Endothelial cell of hepatic sinusoid (primary cell): ENCODE measurements around the gene CASP6.

Source experiments
- in situ Hi-C: cut with HindIII; loops from 2 replicates; pipeline ENCODE4 v1.10.0; 2017; ENCODE audit warnings: low sequenced_read_pairs

Gene CASP6

DNA sequence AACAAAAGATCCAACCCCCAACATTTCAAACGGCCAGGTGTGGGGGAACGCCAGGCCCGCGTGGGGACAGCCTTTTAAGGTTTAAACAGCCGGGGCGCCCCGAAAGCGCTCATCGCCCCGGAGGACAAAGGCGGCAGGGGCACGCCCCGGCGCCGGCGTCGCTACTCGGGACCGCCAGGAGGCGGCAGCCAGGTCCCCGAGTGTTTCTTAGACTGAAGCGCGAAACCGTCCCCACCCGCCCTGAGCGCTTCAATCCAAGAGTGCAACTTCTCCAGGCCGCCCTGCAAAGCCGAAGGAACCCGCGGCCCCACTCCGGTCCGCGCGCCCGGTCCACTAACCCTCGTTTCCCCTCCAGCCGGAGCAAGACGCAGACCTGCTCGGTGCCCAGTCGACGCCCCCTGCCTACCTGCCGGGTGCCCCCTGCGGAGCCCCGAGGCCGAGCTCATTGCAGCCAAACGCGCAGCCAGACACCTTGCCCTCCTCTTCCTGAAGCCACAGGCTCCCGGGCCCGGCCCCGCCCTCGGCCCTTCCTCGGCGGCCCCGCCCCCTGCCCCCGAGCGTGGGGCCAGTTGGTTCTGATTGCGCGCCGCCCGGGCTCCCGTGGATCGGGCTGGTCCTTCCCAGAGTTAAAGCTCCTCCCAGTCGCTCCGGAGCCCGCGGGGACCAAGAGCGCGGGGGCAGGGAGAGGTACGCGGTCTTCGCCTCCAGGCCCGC lies at the start of gene CASP6:
Gene CASP6, minus strand, starts transcription at position 496 of the 714 bp plus-strand sequence. Its CDS starts 50 bp downstream, at position 446.
- in situ Hi-C loops, result no loop called here

DNA sequence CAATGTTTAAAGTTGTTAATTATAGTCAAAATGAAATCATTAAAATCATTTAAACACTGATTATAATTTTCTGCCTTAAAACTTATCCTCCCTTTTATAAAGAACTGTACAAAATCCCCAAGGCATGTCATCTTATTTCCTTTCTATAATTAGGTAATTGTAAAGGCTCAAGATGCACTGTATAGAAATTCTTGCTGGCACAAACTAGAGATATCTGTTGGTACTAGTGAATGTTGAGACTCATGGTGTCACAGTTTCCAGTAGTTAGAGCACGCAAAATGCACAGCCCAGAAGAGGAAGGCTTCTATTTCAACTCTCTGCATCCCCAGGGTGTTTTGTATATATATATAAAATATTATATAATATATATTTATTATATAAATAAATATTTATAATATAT lies 49.3 kb upstream of the CASP6 start:
- in situ Hi-C loops, result no loop called here

DNA sequence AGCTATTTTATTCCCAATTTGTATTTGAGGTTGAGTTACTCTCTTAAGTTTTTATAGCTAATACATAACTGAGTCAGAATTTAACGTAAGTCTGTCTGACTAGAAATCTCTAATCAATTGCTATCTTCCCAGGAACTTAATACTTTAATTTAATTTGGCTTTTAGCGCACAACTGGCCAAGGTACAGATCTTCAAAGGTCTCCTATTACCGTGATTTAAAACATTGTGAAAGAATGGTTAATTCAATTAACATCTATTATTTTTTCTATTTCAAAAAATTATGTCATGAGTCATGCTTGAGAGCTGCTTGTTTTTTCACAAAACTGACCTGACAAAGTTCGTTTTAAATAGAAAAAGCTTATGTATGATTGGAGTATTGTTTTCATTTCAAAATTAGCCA lies 48.6 kb upstream of the CASP6 start:
- in situ Hi-C loops, result no loop called here

DNA sequence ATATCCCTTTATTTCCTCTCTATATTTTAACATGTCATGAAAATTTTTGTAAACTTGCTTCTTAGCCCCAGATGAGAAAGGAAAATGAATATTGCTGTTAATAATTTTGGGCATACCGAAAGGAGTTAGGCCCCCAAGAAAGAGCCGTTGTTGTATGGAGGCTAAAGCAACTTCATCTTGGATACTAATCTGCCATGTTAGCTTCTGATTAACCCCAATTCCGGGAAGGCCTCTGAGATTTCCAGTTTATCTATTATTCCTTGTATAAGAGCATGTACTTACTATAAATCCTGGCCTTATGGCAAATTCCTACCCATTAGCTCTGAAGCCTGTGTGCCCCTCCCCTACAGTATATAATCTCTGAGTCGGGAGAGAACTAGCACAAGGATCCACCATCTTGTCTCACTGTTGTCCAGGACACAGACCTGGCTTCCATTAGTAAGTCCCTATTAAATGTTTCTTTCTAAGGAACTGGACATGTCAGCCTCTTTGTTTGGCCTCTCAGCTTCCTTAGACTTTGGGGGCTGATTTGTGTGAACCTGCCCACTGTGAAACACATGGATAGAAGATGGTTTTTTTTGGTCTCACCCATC lies 47.5 kb upstream of the CASP6 start:
- in situ Hi-C loops, result no loop called here

DNA sequence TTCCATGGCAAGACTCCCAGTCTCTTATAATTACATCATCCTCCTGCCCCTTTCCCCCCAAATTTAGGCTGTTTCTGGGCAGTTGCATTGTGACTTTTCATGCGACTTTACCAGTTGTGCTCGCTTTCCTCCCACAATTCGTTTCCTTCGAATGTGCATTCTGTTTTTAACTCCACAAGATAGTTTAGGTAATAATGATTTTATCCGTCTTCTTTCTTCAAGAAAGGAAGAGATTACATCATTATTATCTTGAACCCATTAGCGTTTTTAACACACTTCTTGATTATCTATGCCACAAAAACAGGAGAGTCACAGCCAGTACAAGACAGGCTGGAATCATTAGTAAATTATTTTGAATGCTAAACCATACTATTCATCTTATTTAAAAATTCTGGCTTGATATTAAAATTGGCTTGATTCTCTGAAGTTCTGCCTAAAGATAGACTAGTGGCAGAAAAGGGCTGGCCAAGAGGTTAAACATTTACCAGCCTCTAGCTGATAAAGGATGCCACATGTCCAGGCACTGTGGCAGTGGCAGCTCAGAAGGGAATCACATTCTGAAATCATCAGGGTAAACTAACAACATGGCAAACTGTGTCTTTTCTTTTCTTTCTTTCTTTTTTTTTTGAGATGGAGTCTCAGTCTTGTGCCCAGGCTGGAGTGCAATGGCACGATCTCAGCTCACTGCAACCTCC lies 46.3 kb upstream of the CASP6 start:
- in situ Hi-C loops, result no loop called here

DNA sequence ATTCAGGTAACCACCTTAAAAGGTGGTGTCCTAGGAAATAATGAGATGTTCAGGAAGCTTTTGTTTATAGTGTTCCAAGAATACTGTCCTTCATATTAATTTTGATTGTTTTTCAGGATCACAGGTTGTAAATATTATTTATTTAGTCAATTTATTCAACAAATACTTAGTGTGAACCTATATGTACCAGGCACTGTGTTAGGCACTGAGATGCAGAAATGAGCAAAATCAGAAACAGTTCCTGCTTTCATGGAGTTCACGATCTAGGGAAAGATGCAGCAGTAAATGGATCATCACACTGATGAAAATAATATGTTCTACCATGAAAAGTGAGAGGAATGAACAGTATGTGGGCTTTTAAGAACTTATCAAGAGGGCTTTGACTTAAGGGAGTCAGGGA lies 44.9 kb upstream of the CASP6 start:
- in situ Hi-C loops, result no loop called here

DNA sequence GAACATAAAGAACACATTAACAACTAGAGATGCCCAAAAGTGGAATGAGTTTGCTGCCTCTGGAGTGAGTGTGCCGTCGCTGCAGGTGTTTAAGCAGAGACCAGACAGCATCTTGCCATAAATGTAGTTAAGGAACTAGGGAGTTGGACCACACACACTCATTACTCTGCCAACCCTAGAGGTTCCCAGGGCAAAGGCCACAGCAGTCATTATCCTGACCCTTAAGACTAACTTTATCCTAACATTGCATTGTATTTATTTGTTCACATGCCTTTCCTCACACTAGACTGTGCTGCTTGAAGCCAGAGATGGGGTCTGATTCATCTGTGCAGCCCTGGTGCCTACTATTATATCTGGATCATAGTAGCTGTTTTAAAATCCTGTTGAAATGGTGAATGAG lies 43.5 kb upstream of the CASP6 start:
- in situ Hi-C loops, result no loop called here

DNA sequence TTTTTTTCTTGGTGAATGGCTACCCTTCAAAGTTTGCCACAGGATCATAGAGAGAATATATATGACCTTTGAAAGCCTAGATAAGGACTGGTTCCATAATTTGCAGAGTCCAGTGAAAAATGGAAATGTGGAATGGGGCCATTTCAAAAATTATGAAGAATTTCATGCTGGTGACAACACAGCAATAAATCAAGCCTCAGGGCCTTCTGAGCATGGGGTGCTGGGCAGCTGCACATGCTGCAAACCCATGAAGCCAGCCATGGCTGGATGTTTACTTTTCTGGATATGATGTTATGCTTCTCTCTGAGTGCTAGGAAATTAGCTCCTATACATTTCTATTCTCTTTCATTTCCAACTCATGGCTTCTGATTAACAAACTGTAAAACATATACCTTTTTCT lies 42.6 kb upstream of the CASP6 start:
- in situ Hi-C loops, result no loop called here

DNA sequence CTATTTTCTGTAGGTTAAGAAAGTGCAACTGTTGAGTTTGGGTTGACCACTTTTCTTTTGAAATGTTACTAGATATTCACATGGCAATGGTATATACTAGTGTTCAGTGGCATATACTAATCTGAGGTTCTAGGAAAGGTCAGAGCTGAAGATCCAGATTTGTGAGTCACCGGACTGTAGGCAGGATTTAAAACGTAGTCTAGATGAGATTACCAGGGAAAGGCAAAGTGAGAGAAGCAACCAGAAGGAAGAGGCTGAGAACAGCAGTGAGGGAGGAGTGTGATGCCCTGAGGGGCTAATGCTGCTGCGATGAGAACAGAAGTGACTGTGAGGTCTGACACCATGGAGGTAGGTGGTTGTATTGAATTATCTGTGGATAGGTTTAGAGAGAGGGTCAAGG lies 36.3 kb upstream of the CASP6 start:
- in situ Hi-C loops, result no loop called here

DNA sequence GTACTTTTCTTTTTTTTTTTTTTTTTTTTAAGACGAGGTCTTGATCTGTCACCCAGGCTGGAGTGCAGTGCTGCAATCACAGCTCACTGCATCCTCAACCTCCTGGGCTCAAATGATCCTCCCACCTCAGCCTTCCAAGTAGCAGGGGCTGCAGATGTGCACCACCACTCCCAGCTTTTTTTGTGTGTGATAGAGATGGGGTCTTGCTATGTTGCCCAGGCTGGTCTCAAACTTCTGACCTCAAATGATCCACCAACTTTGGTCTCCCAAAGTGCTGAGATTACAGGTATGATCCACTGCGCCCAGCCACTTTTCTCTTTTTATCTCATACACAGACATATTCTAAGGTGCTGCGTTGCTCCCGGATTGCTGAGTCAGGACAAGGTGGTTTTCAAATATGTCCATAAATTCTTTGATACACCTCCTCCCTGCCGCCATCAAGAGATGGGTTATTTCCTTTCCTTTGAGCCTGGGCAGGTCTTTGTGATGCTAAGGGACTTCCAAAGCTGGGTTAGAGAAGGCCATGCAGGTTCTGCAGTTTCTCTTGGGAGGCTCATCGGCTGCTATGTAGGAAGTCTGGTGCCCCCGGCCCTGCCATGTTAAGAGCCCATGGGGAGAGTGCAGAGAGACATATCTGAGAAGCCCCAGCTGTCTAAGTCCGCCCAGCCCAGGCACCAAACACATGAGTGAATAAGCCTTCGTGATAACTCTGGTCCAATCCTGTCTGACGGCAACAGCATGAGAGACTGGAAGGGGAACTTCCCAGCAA lies 35.0 kb upstream of the CASP6 start:
- in situ Hi-C loops, result no loop called here

DNA sequence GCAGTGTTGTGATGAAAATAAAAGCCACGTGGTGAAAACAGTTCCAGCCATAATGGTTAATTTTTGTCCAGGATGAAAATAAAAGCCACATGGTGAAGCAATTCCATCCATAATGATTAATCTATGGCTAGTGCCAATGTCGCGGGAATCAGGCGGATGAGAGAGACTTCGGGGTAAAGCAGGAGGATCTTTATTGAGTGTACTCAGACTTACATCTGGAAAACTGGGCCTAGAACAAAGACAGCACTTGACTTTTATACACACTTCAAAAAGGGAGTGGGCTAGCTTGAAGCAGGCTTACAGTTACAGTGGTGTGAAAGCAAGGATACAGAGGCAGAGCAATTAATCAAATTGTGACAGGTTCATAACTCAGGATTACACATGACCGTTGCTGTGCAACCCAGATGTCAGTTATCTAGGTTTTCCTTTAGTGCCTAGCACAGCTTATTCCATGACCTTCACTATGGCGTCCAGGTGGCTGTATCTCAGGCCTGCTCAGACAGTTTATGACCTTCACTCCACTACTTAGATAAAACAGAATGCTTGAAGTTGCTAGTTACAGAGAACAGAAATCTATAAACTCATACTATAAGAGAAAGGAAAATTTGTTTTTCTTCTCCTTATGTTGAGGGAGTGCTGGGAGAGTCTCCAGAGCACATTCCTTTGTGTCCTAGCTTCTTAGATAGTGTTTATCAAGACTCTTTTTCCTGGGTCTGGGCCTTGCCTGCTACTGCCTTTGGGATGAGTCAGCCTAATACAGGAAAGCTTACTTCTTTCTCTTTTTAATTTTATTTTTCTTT lies 32.5 kb upstream of the CASP6 start:
- in situ Hi-C loops, result no loop called here

DNA sequence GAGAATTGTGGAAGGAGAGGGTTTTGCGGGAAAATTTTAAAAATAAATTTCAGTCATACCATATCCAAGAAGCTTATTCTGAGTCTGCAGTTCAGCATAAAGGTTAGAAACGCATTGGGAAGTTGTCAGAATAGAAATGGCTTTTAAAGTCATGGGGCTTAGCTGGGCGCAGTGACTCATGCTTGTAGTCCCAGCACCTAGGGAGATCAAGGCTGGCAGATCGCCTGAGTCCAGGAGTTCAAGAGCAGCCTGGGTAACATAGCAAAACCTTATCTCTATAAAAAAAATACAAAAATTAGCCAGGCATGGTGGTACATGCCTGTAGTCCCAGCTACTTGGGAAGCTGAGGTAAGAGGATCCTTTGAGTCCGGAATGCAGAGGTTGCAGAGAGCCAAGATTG lies 30.5 kb upstream of the CASP6 start:
- in situ Hi-C loops, result no loop called here

DNA sequence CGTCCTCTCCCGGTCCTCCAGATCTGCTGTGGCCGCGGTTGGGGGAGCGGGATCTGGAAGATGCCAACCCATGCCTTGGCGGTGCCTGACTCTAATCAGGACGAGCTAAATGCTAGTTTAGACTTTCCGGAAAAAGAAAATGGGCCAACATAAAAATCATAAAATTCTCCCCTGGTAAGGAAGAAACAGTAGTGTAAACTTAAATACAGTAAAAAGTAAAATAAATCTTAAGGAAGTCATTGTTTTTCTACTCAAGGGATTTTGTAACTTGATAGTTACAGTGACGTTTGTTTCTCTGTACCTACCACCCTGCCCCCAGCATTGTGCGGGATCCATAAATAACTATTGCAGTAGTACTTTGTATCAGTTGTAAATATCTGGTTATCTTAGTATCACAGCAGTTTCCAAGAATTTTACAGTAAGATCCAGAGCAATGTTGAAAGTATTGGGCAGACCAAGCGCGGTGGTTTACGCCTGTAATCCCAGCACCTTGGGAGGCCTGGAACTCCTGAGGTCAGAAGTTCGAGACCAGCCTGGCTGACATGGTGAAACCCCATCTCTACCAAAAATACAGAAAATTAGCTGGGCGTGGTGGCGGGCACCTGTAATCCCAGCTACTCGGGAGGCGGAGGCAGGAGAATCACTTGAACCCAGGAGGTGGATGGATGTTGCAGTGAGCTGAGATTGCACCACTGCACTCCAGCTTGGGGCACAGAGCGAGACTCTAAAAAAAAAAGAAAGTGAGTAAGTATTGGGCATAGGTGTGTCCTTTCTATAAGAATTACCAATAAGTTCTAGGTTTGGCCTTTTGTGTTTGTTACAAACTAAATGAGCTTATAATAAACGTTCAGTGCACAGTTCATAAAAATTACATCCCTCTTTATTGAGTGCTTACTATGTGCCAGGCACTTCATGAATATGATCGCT lies 27.6 kb upstream of the CASP6 start:
- in situ Hi-C loops, result no loop called here

DNA sequence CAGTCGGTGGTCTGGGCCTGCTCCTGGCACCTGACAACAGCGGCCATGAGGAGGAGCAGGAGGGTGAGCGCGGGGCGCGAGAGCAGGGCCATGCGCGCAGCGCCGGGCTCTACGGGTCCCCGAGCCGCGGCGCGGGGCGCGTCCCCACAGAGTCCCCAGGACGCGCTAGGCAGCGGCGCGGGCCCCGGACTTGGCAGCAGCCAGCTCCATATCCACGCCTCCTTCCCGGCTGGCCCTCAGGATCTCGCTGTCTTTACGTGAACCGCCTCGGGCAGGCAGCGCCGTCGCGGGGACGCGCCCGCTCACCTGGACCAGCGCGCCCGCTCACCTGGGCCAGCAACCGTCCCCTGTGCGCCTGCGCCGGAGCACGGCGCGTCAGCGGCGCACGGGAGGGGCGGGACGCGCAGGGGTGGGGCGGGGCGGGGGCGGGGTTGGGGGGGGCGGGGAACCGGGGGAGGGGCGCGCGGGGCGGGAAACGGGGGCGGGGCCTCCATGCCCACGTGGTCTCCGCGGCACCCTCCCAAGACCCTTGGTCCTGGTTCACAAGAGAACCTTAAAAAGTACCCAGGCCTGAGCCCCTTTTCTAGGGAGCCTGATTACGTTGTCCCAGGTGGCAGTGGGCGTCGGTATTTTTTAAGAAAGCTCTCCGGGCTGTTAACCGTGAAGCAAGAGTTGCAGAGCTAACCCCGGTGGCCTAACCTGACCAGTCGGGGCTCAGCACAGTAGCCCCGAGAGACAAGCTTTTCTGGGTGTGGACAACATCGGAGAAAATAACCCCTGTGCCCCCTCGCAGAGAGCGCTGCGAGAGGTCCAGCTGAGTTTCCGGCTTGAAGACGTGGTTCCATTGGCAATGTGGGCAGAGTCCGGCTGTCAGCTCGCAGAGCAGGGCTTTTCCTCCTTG lies 26.7 kb upstream of the CASP6 start, which contains the start of gene PLA2G12A:
Gene PLA2G12A, minus strand, starts transcription at position 353 of the 901 bp plus-strand sequence. Its CDS starts 261 bp downstream, at position 92.
- in situ Hi-C loops, result no loop called here

DNA sequence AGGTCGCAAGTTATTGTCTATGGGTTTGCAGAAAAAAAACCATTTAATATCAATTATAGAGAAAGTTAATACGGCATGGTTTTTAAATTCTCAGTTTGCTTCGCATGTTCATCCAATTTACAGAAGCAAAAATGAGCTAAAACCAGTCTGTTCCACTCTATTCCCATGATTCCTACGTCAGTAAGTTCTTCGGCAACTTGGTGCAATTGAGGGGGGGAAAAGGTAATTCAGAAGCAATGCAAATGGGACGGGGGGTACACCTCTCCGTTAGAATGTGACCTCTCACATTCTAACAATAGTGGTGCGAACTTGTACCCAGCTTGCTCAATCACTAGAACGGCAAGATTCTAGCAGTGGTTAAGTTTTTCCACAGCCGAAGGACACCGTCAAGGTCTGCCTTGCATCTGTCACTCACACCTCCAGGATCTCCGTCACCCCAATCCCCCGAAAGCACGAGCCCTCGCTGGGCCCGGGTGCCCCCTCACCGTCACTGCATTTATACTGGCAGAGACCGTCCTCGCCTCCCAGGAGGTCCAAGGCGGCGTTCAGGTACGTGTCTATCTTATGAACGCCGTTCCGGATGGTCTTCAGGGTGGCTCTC lies 26.0 kb upstream of the CASP6 start:
- in situ Hi-C loops, result no loop called here

DNA sequence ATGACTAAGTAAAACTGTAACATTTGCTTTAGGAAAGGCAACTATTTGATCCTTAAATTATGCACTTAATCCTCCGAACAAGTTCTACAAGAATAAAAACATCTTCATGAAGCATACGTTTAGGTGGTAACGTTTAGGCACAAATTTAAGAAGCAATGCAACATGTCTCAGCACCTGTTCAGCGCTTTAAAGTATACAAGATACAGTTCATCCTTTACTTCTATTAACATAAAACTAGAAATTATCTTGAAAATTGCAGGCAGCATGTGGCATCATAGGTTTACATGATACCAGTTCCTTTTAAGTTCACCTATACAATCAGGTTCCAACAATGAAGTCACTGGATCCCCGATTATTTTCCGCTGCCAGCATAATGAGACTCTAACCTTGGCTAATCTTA lies 25.1 kb upstream of the CASP6 start:
- in situ Hi-C loops, result no loop called here

DNA sequence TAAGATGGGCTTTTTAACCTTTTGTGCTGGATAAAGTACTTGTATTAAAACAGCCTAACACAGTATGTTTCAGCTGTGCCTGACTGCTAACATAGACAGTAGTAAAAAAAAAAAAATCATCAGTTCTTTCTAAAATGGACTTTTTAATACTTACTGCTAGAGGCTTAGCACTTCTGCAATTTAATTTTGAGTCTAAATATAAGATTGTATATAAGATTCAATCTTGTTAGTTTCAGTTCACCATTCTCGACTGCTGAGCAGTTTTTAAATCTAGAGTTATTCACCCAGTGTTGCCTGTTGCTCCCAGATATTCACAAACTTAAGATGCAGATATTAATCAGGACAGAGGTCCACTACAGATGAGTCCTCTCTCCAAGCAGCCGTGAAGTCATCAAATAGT lies 19.9 kb upstream of the CASP6 start:
- in situ Hi-C loops, result no loop called here

DNA sequence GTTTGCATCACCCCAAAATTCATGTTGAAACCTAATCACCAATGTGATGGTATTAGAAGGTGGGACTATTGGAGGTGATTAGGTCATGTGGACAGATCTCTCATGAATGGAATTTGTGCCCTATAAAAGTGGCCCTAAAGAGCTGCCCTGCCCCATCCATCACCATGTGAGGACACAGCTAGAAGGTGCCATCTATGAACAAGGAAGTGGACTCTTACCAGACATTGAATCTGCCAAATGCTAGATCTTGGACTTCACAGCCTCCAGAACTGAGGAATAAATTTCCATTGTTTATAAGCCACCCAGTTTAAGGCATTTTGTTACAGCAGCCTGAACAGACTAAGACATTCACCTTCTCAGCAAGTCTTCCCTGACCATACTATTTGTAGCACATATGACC lies 19.1 kb upstream of the CASP6 start:
- in situ Hi-C loops, result no loop called here
